Adrenal gland (tissue), 5 donors: ENCODE data around the gene PLXNA2.

Experiments used
- CTCF ChIP-seq, 6 experiments: fragments of 450-650 bp in 4 of 6; fragments of 200-600 bp in 2 of 6; sonication (generic) in 1 of 6; IDR thresholded peaks; 1 replicate in 5 of 6; 2 replicates in 1 of 6; pipeline versions ENCODE4 v1.5.1 to v1.8.0; 2016 to 2021; ENCODE audit warnings: antibody characterized with exemption in 6 of 6, mild to moderate bottlenecking in 2 of 6, moderate library complexity in 1 of 6
- POLR2A ChIP-seq, 2 donors: fragments of 450-650 bp; IDR thresholded peaks; one replicate each; pipeline ENCODE4 v1.6.1; 2017; ENCODE audit warnings: antibody characterized with exemption in 2 of 2, mild to moderate bottlenecking in 2 of 2, moderate library complexity in 1 of 2
- donor health status: DM: no; HTN: no; CAD: no.

GRCh38 chr1:208047975-208048374 lies 196.2 kb downstream of the PLXNA2 start:
- no peak for TF ChIP-seq CTCF (IDR thresholded peaks at IDR 0.05)
- TF ChIP-seq POLR2A (IDR thresholded peaks at IDR 0.05): no peak
